Bone marrow (tissue), 2 donors: Measurements from ENCODE around the gene XIRP2.

Source experiments
- DNase-seq, 2 donors: peaks; one replicate each; lab custom pipeline; 2025; lab: John Stamatoyannopoulos, UW

The XIRP2 gene

DNA sequence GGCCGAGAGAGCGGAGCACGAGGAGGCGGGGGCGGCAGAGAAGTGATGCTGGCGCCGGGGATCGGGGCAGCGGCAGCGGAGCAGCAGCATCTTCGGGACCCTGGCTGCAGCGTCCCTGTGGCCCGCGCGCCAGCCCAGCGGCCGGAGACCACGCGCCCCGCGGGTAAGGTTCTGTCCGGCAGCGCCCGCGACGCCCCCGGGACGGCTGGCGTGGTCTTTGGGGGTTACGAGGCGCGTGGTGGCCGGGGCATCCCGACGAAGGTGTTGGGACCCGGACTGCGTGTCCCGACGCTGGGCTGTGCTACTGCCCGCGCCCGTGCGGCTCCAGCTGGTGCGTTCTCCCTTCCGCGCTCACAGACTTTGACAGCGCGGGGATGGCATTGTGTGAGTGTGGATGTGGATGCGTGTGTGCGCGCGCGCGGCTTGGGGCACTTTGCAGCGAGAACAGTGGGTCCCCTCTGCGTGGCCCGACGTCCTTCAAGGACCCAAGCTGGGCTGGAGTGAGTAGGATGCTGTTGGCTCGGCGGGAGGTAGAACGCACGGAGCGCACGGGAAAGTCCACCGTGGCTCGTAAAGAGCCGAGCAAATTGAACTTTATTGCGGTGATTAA is 405.0 kb downstream of the XIRP2 start:
- DNase-seq: no peak

DNA sequence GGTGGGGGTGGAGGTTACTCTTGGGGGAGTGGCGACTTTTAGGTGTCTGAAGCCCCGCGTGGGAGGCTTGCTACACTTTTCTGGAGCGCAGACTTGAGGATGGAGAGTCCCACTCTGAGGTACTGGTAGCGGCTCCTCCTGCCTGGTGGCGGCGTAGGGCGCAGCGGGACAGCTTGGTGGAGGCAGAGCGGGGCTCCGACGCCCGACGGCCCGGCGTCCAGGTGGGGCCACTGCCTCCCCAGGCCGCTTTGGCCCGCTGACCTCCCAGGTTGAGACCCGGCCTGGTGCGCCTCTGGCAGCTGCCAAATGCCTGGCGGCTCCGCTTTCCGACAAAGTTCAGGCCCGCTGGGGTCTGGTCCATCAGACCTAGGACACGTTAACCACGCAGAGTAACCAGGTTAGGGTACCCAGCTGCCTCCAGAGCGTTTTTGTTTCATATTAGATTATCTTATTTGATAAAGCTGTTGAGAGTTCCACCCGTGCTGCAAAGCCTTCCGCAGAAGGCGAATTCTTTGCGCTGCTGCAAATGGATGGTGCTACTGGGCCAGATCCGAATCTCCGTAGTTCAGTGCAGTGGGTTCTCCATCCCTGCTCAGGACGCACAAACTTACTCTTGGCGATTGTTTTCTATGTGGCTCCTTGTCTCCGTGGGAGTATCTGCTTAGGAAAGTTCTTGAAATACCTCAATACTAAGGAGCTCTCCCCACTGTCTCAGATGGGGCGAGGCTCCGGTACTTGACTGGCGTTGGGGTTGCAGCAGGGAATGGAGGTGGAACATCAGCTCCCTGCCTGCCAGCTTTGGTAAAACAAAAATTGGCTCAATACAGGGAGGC is 405.9 kb downstream of the XIRP2 start:
- no peak for DNase-seq

DNA sequence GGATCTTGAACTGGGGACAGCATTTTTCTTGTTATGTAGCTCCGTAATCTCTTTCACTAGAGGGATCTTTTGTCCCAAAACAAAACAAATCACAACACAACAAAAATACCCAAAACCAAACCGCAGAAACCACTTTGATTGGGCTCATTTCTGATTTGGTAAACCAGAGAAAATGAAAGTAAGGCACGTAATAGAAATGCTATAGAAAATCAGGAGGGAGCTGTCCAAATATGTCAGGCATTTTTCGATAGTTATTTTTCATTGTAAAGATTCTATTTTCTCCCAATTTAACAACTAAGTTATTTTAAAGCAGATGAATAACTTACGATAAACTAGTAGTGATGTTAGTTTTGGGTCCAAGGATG is 406.5 kb downstream of the XIRP2 start:
- no peak for DNase-seq

DNA sequence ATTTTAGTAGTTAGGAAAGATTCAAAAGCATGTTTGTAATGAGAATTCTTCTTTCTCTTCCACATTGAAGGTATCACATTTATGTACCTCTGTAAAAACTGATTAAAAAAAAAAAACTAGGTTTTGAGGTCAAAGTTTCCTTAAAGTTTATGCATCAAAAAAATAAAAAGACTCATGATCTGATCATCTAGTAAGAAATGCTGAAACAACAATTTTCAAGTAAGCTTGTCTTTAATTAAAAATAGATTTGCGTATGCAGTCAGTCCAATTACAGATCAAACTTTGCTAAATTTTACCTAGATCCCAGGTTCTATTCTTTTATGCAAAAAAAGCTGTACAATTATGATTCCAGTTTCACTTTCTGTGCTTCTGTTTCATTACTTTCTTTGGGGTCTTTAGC is 409.0 kb downstream of the XIRP2 start:
- DNase-seq: no peak

DNA sequence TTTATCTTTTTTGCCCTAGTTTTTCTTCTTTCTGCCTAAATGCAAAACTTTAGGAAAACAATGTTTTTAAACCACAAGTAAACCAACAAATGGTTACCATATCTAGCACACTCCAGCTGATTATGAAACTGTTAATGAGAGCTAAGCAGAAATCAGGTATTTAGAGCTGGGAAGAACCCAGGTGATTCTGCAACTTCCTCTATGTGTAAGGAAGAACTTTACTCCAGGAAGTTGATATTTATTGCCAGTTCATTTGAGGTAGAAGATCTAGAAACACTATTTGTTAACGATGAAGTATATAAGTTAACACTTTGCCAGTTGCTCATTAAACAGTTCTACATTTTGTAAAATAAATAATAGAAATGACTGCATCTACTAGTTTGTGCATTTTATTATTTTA is 409.7 kb downstream of the XIRP2 start:
- no peak for DNase-seq
